Caco-2 (cell line): ENCODE data around the gene IL32. TPM values are rescaled to one million over a fixed set of nuclear protein-coding genes. Genes with fewer than 3 reads are reported as not detected.

ENCODE experiments used
- BruUV-seq: library from RNA; stranded (reverse); fragments of 400-500 nt; replicated peaks from 2 replicates; lab custom pipeline; 2021; lab: Mats Ljungman, UMichigan
- CTCF ChIA-PET: fragments of 300-600 bp; sonication (Branson Sonifier 250); formaldehyde crosslinking; loops from one replicate; lab custom pipeline; 2022; ENCODE audit warnings: antibody characterized with exemption; lab: Charles Lee
- POLR2A ChIA-PET: fragments of 300-600 bp; sonication (Branson Sonifier 250); formaldehyde crosslinking; loops from one replicate; lab custom pipeline; 2022; ENCODE audit warnings: antibody characterized with exemption; lab: Charles Lee
- DNase-seq, 2 experiments: peaks; one replicate each; pipeline versions ENCODE4 v3.0.0 to v3.0.0-alpha.2; 2020 to 2022
- H3K27me3 ChIP-seq: replicated peaks from 2 replicates; pipeline ENCODE4 v1.6.0; 2011; ENCODE audit warnings: low read length; ENCODE audit not compliant: control insufficient read depth, insufficient read depth
- H3K36me3 ChIP-seq: 2 replicates; pipeline ENCODE4 v1.5.1; 2011; ENCODE audit warnings: low read length; ENCODE audit not compliant: control insufficient read depth, insufficient read depth
- H3K4me1 ChIP-seq: fragments of 250-450 bp; sonication (Bioruptor Pico); 2 replicates; pipeline ENCODE4 v1.5.1; 2020; ENCODE audit warnings: mild to moderate bottlenecking
- H3K4me3 ChIP-seq: 2 replicates; pipeline ENCODE4 v1.5.1; 2011; ENCODE audit warnings: low read depth, mild to moderate bottlenecking, control low read depth, low read length
- H3K9me3 ChIP-seq: fragments of 250-450 bp; sonication (Bioruptor Pico); 2 replicates; pipeline ENCODE4 v1.5.1; 2020; ENCODE audit warnings: mild to moderate bottlenecking, moderate library complexity
- H3K27ac Mint-ChIP-seq: one replicate; pipeline ENCODE4 v1.8.0; 2022; ENCODE audit warnings: mixed read lengths; ENCODE audit not compliant: unreplicated experiment
- H3K27me3 Mint-ChIP-seq: one replicate; pipeline ENCODE4 v1.8.0; 2022; ENCODE audit warnings: mixed read lengths; ENCODE audit not compliant: insufficient read depth, unreplicated experiment
- H3K36me3 Mint-ChIP-seq: one replicate; pipeline ENCODE4 v1.8.0; 2022; ENCODE audit warnings: mild to moderate bottlenecking, mixed read lengths; ENCODE audit not compliant: insufficient read depth, unreplicated experiment
- H3K4me1 Mint-ChIP-seq: one replicate; pipeline ENCODE4 v1.8.0; 2022; ENCODE audit warnings: low read depth, mixed read lengths; ENCODE audit not compliant: unreplicated experiment
- H3K4me3 Mint-ChIP-seq: one replicate; pipeline ENCODE4 v1.8.0; 2022; ENCODE audit warnings: mild to moderate bottlenecking, moderate library complexity, mixed read lengths; ENCODE audit not compliant: unreplicated experiment
- H3K9me3 Mint-ChIP-seq: one replicate; pipeline ENCODE4 v1.8.0; 2022; ENCODE audit warnings: mixed read lengths; ENCODE audit not compliant: unreplicated experiment
- intact Hi-C: fragments of 100-400 bp; cut with micrococcal nuclease; formaldehyde crosslinking; loops from one replicate; pipeline ENCODE4 v1.10.0; 2022; ENCODE audit not compliant: unreplicated experiment
- total RNA-seq: library from RNA; stranded (reverse); gene quantifications from 2 replicates; pipeline ENCODE4 v1.2.3, GENCODE V29; 2022
- TF ChIP-seq, protein P1 (sequence below), 2 experiments: fragments of 200-600 bp in 1 of 2; IDR thresholded peaks; 1 replicate in 1 of 2; 2 replicates in 1 of 2; pipeline versions ENCODE4 v1.5.1 to v1.8.0; 2011 to 2022; ENCODE audit warnings: antibody characterized with exemption in 1 of 2, control low read depth in 1 of 2, inconsistent platforms in 1 of 2, low read depth in 1 of 2, low read length in 1 of 2, mild to moderate bottlenecking in 1 of 2, moderate library complexity in 1 of 2; ENCODE audit not compliant: insufficient read depth in 1 of 2, severe bottlenecking in 1 of 2, unreplicated experiment in 1 of 2

The IL32 gene
- total RNA-seq, 1 experiment from 2014 or later, result 149 TPM

DNA sequence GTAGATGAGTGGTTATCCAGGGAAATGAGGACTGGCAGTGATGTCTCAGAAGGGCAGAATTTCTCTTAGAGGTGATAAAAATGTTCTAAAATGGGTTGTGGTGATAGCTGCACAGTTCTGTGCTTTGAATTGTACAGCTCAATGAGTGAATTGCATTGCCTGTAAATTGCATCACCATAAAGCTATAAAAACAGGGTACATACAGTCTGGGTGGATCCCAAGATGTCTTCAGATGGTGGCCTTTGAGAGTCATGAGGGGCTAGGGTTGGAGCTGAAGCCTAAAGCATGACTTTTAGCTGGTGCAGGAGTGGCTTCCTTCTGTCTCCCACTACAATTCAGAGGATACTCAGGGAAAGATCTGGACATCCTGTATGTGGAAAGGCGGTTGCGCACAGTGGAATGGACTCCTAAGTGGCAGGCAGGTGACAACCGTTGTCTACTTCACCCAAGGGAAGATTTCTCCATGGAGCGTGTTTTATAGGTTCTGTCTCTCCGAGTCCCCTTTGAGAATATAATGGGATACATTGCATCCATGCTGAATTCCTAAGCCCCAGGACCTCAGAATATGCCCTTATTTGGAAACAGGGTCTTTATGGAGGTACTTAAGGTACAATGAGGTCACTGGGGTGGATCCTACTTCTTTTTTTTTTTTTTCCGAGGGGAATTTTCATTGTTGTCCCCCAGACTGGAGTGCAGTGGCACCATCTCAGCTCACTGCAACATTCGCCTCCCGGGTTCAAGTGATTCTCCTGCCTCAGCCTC lies 1.6 kb upstream of the IL32 start:
- intact Hi-C loops, result no loop called here
- ChIA-PET POLR2A (interaction anchor here (0.5 kb wide), 1 partner anchor 60 kb away, joined by 9 read pairs; no protein-coding TSS in a partner anchor), CTCF (no interaction called here)
- BruUV-seq, result no TSS peak
- Histone ChIP-seq H3K4me3 (no peak overlapping the region), H3K4me1 (peaks cover 30% of the 10 kb centered on the region), H3K36me3 (no peaks in the 10 kb centered on the region), H3K9me3 (no peaks in the 10 kb centered on the region), H3K27me3 (no peaks in the 10 kb centered on the region)
- H3K27ac Mint-ChIP-seq, result peak overlapping the region; percentile 79
- no peaks in the 10 kb centered on the region for H3K27me3 Mint-ChIP-seq
- H3K36me3 Mint-ChIP-seq, result peaks cover 13% of the 10 kb centered on the region
- H3K4me3 Mint-ChIP-seq, result peak overlapping the region; percentile 26
- no peak for DNase-seq
- no peaks in the 10 kb centered on the region for H3K4me1 Mint-ChIP-seq
- H3K9me3 Mint-ChIP-seq, result no peaks in the 10 kb centered on the region
- TF ChIP-seq, protein P1, sequence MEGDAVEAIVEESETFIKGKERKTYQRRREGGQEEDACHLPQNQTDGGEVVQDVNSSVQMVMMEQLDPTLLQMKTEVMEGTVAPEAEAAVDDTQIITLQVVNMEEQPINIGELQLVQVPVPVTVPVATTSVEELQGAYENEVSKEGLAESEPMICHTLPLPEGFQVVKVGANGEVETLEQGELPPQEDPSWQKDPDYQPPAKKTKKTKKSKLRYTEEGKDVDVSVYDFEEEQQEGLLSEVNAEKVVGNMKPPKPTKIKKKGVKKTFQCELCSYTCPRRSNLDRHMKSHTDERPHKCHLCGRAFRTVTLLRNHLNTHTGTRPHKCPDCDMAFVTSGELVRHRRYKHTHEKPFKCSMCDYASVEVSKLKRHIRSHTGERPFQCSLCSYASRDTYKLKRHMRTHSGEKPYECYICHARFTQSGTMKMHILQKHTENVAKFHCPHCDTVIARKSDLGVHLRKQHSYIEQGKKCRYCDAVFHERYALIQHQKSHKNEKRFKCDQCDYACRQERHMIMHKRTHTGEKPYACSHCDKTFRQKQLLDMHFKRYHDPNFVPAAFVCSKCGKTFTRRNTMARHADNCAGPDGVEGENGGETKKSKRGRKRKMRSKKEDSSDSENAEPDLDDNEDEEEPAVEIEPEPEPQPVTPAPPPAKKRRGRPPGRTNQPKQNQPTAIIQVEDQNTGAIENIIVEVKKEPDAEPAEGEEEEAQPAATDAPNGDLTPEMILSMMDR (IDR thresholded peaks at IDR 0.05; ENCODE audit: insufficient read depth in 1 of 2, low read depth in 1 of 2, low read length in 1 of 2, severe bottlenecking in 1 of 2, unreplicated experiment in 1 of 2), result no peak

DNA sequence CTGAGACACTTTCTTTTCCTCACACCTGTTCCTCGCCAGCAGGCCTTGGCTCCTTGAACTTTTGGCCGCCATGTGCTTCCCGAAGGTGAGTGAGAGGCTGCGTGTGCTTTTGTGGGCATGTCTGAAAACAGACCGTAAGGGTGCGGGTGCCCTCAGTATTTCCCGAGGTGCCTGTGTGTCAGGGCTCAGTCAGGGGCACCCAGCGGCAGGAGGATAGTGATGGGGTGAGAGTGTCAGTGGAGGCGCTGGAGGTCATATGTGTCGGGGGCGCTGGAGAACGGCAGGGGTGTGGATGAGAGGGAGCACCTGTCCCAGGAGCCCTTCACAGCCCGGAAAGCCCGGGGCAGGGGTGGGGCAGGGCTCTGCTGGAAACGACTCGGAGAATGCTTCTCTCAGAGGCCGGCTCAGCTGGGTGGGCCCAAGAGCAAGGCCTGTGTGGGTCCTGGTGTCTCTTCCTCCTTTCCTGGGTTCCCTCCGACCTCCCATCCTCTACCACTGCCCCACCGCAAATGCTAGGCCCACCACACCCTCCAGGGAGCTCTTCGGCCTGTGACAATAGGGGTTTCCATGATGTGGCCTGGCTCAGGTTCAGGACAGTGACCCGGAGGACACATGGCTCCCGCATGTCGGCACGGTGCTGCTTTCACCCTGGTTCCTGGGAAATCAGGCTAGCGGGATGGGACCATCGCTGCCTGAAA lies 451 bp downstream of the IL32 start:
- TSS peak; percentile 49 for BruUV-seq
- Mint-ChIP-seq H3K27ac (peak overlapping the region; percentile 79), H3K4me3 (peak overlapping the region; percentile 78), H3K4me1 (no peaks in the 10 kb centered on the region), H3K36me3 (peaks cover 13% of the 10 kb centered on the region), H3K27me3 (no peaks in the 10 kb centered on the region), H3K9me3 (no peaks in the 10 kb centered on the region)
- POLR2A ChIA-PET, result interaction anchor here (0.7 kb wide), 1 partner anchor 62 kb away, joined by 3 read pairs; no protein-coding TSS in a partner anchor
- H3K36me3 ChIP-seq, result no peaks in the 10 kb centered on the region
- TF ChIP-seq, protein P1 (IDR thresholded peaks at IDR 0.05; ENCODE audit: insufficient read depth in 1 of 2, low read depth in 1 of 2, low read length in 1 of 2, severe bottlenecking in 1 of 2, unreplicated experiment in 1 of 2), result no peak
- peaks cover 16% of the 10 kb centered on the region for H3K4me1 ChIP-seq
- CTCF ChIA-PET, result no interaction called here
- intact Hi-C loops, result no loop called here
- no peaks in the 10 kb centered on the region for H3K9me3 ChIP-seq
- H3K27me3 ChIP-seq, result no peaks in the 10 kb centered on the region
- peak in 1 of 2 experiments; percentile 30 for DNase-seq
- peak overlapping the region; percentile 49 for H3K4me3 ChIP-seq

DNA sequence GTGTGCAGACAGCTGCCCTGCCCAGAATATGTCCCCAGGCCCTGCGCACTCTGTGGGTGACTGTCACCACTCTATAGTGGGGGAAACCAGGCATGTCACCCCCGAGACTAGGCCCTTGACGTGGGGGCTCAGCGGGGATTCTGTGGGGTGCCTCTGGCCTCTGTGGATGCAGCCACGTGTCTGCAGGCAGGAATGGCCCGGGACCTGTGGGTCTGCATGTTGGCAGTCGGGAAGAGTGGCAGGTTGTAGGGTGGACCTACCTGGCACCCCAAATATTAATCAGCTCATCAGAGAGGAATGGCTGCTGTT lies 954 bp downstream of the IL32 start:
- Mint-ChIP-seq H3K9me3 (no peaks in the 10 kb centered on the region), H3K27me3 (no peaks in the 10 kb centered on the region), H3K36me3 (peaks cover 13% of the 10 kb centered on the region), H3K27ac (peak overlapping the region; percentile 79), H3K4me3 (peak overlapping the region; percentile 78), H3K4me1 (peaks cover under 1% of the 10 kb centered on the region)
- Histone ChIP-seq H3K4me1 (peaks cover 16% of the 10 kb centered on the region), H3K4me3 (peak overlapping the region; percentile 49), H3K27me3 (no peaks in the 10 kb centered on the region), H3K9me3 (no peaks in the 10 kb centered on the region), H3K36me3 (no peaks in the 10 kb centered on the region)
- BruUV-seq, result no TSS peak
- POLR2A ChIA-PET, result no interaction called here
- no peak for DNase-seq
- TF ChIP-seq, protein P1 (IDR thresholded peaks at IDR 0.05; ENCODE audit: insufficient read depth in 1 of 2, low read depth in 1 of 2, low read length in 1 of 2, severe bottlenecking in 1 of 2, unreplicated experiment in 1 of 2), result no peak
- CTCF ChIA-PET, result no interaction called here
- intact Hi-C loops, result no loop called here
